ENCODE data around the gene FYTTD1.

GRCh38 chr3:197746801-197747237 lies 2.9 kb upstream of the FYTTD1 start:
- TF ChIP-seq CTCF (IDR thresholded peaks at IDR 0.05; ENCODE audit: poor library complexity, severe bottlenecking) (no peak), SMC3 (conservative IDR thresholded peaks at IDR 0.05; ENCODE audit: poor library complexity) (no peak), REST (IDR thresholded peaks at IDR 0.05; ENCODE audit: borderline replicate concordance) (no peak), EZH2 (IDR thresholded peaks at IDR 0.05; ENCODE audit: borderline replicate concordance, insufficient read depth, low read length, poor library complexity, severe bottlenecking) (no peak), MXI1 (conservative IDR thresholded peaks at IDR 0.05; ENCODE audit: poor library complexity, severe bottlenecking) (no peak)

Measured in neural cell (in vitro differentiated cells).